Activated CD8-positive, alpha-beta T cell treated with anti-CD3 and anti-CD28 coated beads, Interleukin-2, amount 10 ng/mL, durations not matched to agents 7 days and 5 days (primary cell): ENCODE measurements around the gene ABCB9. TPM values are rescaled to one million over a fixed set of nuclear protein-coding genes. Genes with fewer than 3 reads are reported as not detected.

Source experiments
- ATAC-seq: fragments of 150-1000 bp; cut with Tn5 transposase; one replicate; pipeline ENCODE4 v1.10.0; 2021; ENCODE audit warnings: moderate library complexity
- CTCF ChIA-PET: fragments of 350-600 bp; sonication (Branson Sonifier 250); formaldehyde crosslinking; loops from one replicate; lab custom pipeline; 2021; ENCODE audit warnings: antibody characterized with exemption; lab: Charles Lee
- POLR2A ChIA-PET: fragments of 350-600 bp; sonication (Branson Sonifier 250); formaldehyde crosslinking; loops from one replicate; lab custom pipeline; 2021; ENCODE audit warnings: antibody characterized with exemption; lab: Charles Lee
- DNase-seq: peaks from one replicate; pipeline ENCODE4 v3.0.0-alpha.2; 2020
- H3K27ac Mint-ChIP-seq: one replicate; pipeline ENCODE4 v1.8.0; 2021; ENCODE audit warnings: mild to moderate bottlenecking, mixed read lengths
- H3K27me3 Mint-ChIP-seq: one replicate; pipeline ENCODE4 v1.8.0; 2021; ENCODE audit warnings: low read depth, mixed read lengths
- H3K36me3 Mint-ChIP-seq: one replicate; pipeline ENCODE4 v1.8.0; 2021; ENCODE audit warnings: low read depth, mixed read lengths
- H3K4me1 Mint-ChIP-seq: one replicate; pipeline ENCODE4 v1.8.0; 2021; ENCODE audit warnings: low read depth, mixed read lengths
- H3K4me3 Mint-ChIP-seq: one replicate; pipeline ENCODE4 v1.8.0; 2021; ENCODE audit warnings: mild to moderate bottlenecking, mixed read lengths
- H3K9me3 Mint-ChIP-seq: one replicate; pipeline ENCODE4 v1.8.0; 2022; ENCODE audit warnings: mixed read lengths; ENCODE audit not compliant: insufficient read depth
- total RNA-seq, 2 experiments: library from RNA; stranded (reverse); gene quantifications; one replicate each; pipeline ENCODE4 v1.2.3, GENCODE V29; 2021

The ABCB9 gene
- total RNA-seq, 2 experiments from 2014 or later, result 5.9 to 6.0 TPM

- Mint-ChIP-seq H3K27ac (peak overlapping the region; percentile 96), H3K9me3 (peaks cover 4% of the 10 kb centered on the region), H3K36me3 (peaks cover 22% of the 10 kb centered on the region), H3K4me3 (peak overlapping the region; percentile 77), H3K27me3 (no peaks in the 10 kb centered on the region), H3K4me1 (peaks cover 86% of the 10 kb centered on the region)
- ChIA-PET CTCF (interaction anchor here (0.6 to 2.4 kb wide), 10 partner anchors 8 to 94 kb away, joined by 3 to 18 read pairs (median 7); partner anchors contain the start of gene HIP1R), POLR2A (interaction anchor here (1.6 to 1.8 kb wide), 2 partner anchors 8 to 10 kb away, joined by 7 to 10 read pairs; partner anchors contain the start of gene VPS37B)
- ATAC-seq (peak; percentile 24), DNase-seq (no peak)
These were observed 78.4 kb downstream of the ABCB9 start for GRCh38 chr12:122887819-122888212.

- peak overlapping the region; percentile 77 for H3K4me3 Mint-ChIP-seq
- no peaks in the 10 kb centered on the region for H3K27me3 Mint-ChIP-seq
- H3K36me3 Mint-ChIP-seq, result peaks cover 18% of the 10 kb centered on the region
- ChIA-PET CTCF (interaction anchor here (1.1 to 2.4 kb wide), 6 partner anchors 9 to 66 kb away, joined by 3 to 18 read pairs (median 7); partner anchors contain the start of gene HIP1R), POLR2A (interaction anchor here (0.6 to 1.8 kb wide), 5 partner anchors 9 to 157 kb away, joined by 3 to 10 read pairs (median 5); partner anchors contain the start of gene VPS37B)
- peaks cover 86% of the 10 kb centered on the region for H3K4me1 Mint-ChIP-seq
- DNase-seq (peak; percentile 68), ATAC-seq (peak; percentile 45)
- peak overlapping the region; percentile 96 for H3K27ac Mint-ChIP-seq
- H3K9me3 Mint-ChIP-seq, result peaks cover 4% of the 10 kb centered on the region
These were observed 79.1 kb downstream of the ABCB9 start for GRCh38 chr12:122886851-122887818.

DNA sequence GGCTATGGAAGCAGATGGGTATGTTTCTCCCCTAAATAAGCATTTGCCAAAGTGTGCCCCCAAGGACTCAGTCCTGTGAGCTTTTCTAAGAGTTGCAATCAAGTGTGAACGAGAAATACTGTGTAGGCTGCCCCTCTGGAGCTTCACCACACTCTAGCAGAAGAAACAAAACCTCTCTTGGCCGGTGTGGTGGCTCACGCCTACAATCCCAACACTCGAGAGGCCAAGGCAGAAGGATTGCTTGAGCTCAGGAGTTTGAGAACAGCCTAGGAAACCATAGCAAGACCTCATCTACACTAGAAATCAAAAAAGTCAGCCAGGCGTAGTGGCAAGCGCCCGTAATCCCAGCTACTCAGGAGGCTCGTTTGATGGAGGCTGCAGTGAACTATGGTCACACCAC lies 80.1 kb downstream of the ABCB9 start:
- ChIA-PET CTCF (interaction anchor here (1.0 to 1.3 kb wide), 3 partner anchors 9 to 25 kb away, joined by 3 read pairs; no protein-coding TSS in a partner anchor), POLR2A (interaction anchor here (1.1 to 1.7 kb wide), 2 partner anchors 12 to 23 kb away, joined by 3 to 5 read pairs; no protein-coding TSS in a partner anchor)
- H3K9me3 Mint-ChIP-seq, result peaks cover 4% of the 10 kb centered on the region
- peaks cover 85% of the 10 kb centered on the region for H3K4me1 Mint-ChIP-seq
- no peaks in the 10 kb centered on the region for H3K27me3 Mint-ChIP-seq
- no peak overlapping the region for H3K4me3 Mint-ChIP-seq
- no peak for DNase-seq
- no peak overlapping the region for H3K27ac Mint-ChIP-seq
- ATAC-seq, result no peak
- peaks cover 18% of the 10 kb centered on the region for H3K36me3 Mint-ChIP-seq

GRCh38 chr12:122884860-122885259 lies 81.4 kb downstream of the ABCB9 start:
- POLR2A ChIA-PET, result no interaction called here
- H3K27ac Mint-ChIP-seq, result no peak overlapping the region

DNA sequence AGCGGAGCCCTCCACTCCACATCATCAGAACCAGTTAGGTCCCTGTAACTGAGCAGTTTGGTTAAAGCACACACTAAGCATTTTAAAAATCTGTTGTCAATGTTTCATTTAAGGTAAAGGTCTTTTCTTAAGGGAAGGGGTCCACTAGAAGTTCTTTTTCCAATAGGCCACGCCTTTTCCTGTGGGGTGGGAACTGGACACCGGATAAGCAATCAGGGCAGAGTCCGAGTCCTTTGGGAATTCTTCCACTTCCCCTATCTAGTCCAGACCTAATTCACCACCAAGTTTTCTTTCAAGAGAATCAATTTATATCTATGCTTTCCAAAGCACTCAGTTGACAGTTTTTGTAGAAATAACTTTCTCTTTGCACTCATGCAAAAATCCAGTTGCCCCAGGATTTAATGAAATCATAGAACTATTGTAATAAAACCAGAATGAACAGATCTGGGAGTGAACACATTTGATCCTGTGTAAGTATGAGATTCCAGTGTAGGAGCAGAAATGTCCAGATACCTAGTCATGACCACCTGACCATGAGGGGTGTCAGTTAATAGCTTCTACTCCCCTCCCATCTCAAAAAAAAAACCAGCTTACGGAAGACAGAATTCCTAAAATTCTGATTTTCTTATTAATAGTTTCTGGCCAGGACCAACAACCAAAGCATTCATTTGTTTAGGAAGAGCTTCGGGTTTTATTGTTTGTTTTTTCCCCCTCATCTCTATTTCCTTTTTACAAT lies 82.0 kb downstream of the ABCB9 start:
- peaks cover 25% of the 10 kb centered on the region for H3K36me3 Mint-ChIP-seq
- ATAC-seq (no peak), DNase-seq (no peak)
- CTCF ChIA-PET, result interaction anchor here (1.9 to 2.5 kb wide), 2 partner anchors 16 to 24 kb away, joined by 6 read pairs; no protein-coding TSS in a partner anchor
- no peak overlapping the region for H3K27ac Mint-ChIP-seq
- peaks cover 4% of the 10 kb centered on the region for H3K9me3 Mint-ChIP-seq
- peaks cover 87% of the 10 kb centered on the region for H3K4me1 Mint-ChIP-seq
- POLR2A ChIA-PET, result no interaction called here
- no peaks in the 10 kb centered on the region for H3K27me3 Mint-ChIP-seq
- no peak overlapping the region for H3K4me3 Mint-ChIP-seq

More at GRCh38 chr12:122884860-122885259, 81.4 kb downstream of the ABCB9 start:
- peaks cover 25% of the 10 kb centered on the region for H3K36me3 Mint-ChIP-seq
- H3K27me3 Mint-ChIP-seq, result no peaks in the 10 kb centered on the region
- CTCF ChIA-PET, result no interaction called here
- ATAC-seq (no peak), DNase-seq (no peak)
- no peak overlapping the region for H3K4me3 Mint-ChIP-seq
- H3K9me3 Mint-ChIP-seq, result peaks cover 4% of the 10 kb centered on the region
- peaks cover 85% of the 10 kb centered on the region for H3K4me1 Mint-ChIP-seq

DNA sequence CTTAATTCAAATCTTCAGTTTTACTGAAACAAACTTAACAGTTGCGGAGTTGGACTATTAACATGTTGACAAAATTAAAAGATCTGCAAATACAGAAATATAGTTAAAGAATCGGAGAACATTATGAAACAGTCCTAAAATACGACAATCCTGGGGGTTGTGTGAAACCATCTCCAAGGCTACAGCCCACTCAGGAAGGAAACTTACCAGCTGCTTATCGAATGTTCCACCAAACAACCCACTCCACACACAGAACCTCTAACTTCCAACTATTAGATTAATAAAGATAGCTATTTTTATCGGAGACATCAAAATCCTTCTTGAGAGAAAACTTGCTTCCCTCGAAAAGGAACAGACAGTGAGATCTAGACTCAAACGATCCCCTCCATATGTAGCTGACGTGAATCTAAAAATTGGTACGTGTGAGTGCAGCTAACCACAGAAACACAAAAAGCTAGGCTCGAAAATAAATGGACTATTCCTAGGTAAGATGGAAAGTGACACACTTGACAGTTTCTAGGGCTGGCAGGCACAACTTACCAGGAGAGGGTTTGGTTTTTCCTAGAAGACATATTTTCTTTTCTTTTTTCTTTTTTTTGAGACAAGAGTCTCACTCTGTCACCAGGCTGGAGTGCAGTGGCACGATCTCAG lies 83.2 kb downstream of the ABCB9 start:
- ATAC-seq (no peak), DNase-seq (no peak)
- Mint-ChIP-seq H3K36me3 (peaks cover 29% of the 10 kb centered on the region), H3K27ac (peak overlapping the region; percentile 10), H3K9me3 (peaks cover 4% of the 10 kb centered on the region), H3K4me3 (peak overlapping the region; percentile 13), H3K4me1 (peaks cover 86% of the 10 kb centered on the region), H3K27me3 (no peaks in the 10 kb centered on the region)
- ChIA-PET CTCF (interaction anchor here (0.8 to 4.4 kb wide), 9 partner anchors 9 to 160 kb away, joined by 4 to 30 read pairs (median 6); no protein-coding TSS in a partner anchor), POLR2A (interaction anchor here (0.9 kb wide), 2 partner anchors 11 to 350 kb away, joined by 3 to 8 read pairs; partner anchors contain the start of genes MPHOSPH9 and MTRFR)

GRCh38 chr12:122880668-122881067 lies 85.6 kb downstream of the ABCB9 start:
- peaks cover 4% of the 10 kb centered on the region for H3K9me3 Mint-ChIP-seq
- H3K27me3 Mint-ChIP-seq, result no peaks in the 10 kb centered on the region
- H3K4me3 Mint-ChIP-seq, result no peak overlapping the region
- H3K27ac Mint-ChIP-seq, result peak overlapping the region; percentile 18
- H3K36me3 Mint-ChIP-seq, result peaks cover 36% of the 10 kb centered on the region
- ChIA-PET CTCF (interaction anchor here (0.9 to 4.4 kb wide), 13 partner anchors 8 to 87 kb away, joined by 3 to 30 read pairs (median 5); partner anchors contain the start of gene VPS37B), POLR2A (no interaction called here)
- peak; percentile 38 for ATAC-seq
- H3K4me1 Mint-ChIP-seq, result peaks cover 81% of the 10 kb centered on the region
- no peak for DNase-seq

GRCh38 chr12:122880155-122880667 lies 86.1 kb downstream of the ABCB9 start:
- Mint-ChIP-seq H3K27ac (no peak overlapping the region), H3K9me3 (peaks cover 4% of the 10 kb centered on the region), H3K36me3 (peaks cover 36% of the 10 kb centered on the region), H3K4me1 (peaks cover 86% of the 10 kb centered on the region), H3K4me3 (no peak overlapping the region), H3K27me3 (no peaks in the 10 kb centered on the region)
- ATAC-seq (no peak), DNase-seq (no peak)
- ChIA-PET POLR2A (no interaction called here), CTCF (interaction anchor here (0.8 to 4.4 kb wide), 13 partner anchors 9 to 183 kb away, joined by 3 to 30 read pairs (median 5); no protein-coding TSS in a partner anchor)
